Keratinocyte (primary cell): ENCODE results near the gene HBA2. TPM values are rescaled to one million over a fixed set of nuclear protein-coding genes. Genes with fewer than 3 reads are reported as not detected.
"Not testable (repeated sequence)": the region's sequence is repeated elsewhere in the genome, so short reads cannot be mapped to it uniquely, and the experiment has no call there.

ENCODE experiments used
- DNase-seq: peaks from one replicate; pipeline ENCODE4 v3.0.0-alpha.2; 2011; ENCODE audit warnings: low read depth, missing footprints, low spot score
- FAIRE-seq: peaks from 2 replicates; lab custom pipeline; 2011; peaks lifted over from hg19 to GRCh38; lab: Jason Lieb, UNC
- H2AFZ ChIP-seq: 2 replicates; pipeline ENCODE4 v1.6.0; 2012; ENCODE audit warnings: low read length, control low read depth, inconsistent platforms; ENCODE audit not compliant: control insufficient read depth
- H3K27ac ChIP-seq: 2 replicates; pipeline ENCODE4 v1.5.1; 2011; ENCODE audit warnings: low read length; ENCODE audit not compliant: control insufficient read depth, insufficient read depth
- H3K27me3 ChIP-seq: 3 replicates; pipeline ENCODE4 v1.6.0; 2011; ENCODE audit warnings: low read length; ENCODE audit not compliant: control insufficient read depth, insufficient read depth; ENCODE audit errors: extremely low read depth
- H3K36me3 ChIP-seq, 2 experiments: 2 replicates in 1 of 2; 3 replicates in 1 of 2; pipeline ENCODE4 v1.5.1; 2011; ENCODE audit warnings: low read length in 2 of 2, mild to moderate bottlenecking in 1 of 2; ENCODE audit not compliant: control insufficient read depth in 2 of 2, insufficient read depth in 2 of 2; ENCODE audit errors: extremely low read depth in 1 of 2
- H3K4me1 ChIP-seq: 3 replicates; pipeline ENCODE4 v1.5.1; 2011; ENCODE audit warnings: low read length; ENCODE audit not compliant: control insufficient read depth, insufficient read depth; ENCODE audit errors: extremely low read depth
- H3K4me2 ChIP-seq: 3 replicates; pipeline ENCODE4 v1.6.0; 2011; ENCODE audit warnings: low read depth, low read length; ENCODE audit not compliant: control insufficient read depth, insufficient read depth; ENCODE audit errors: extremely low read depth
- H3K4me3 ChIP-seq, 3 experiments: fragments of 200-600 bp in 1 of 3; sonication (generic) in 1 of 3; 2 replicates in 2 of 3; 3 replicates in 1 of 3; pipeline ENCODE4 v1.5.1; 2011 to 2016; ENCODE audit warnings: low read length in 3 of 3, mild to moderate bottlenecking in 3 of 3, control low read depth in 2 of 3, inconsistent platforms in 1 of 3, low read depth in 1 of 3, mixed read lengths in 1 of 3, mixed run types in 1 of 3, moderate library complexity in 1 of 3; ENCODE audit not compliant: control insufficient read depth in 2 of 3, insufficient read depth in 2 of 3; ENCODE audit errors: extremely low read depth in 1 of 3
- H3K79me2 ChIP-seq: 2 replicates; pipeline ENCODE4 v1.6.0; 2012; ENCODE audit warnings: low read length; ENCODE audit not compliant: control insufficient read depth, insufficient read depth
- H3K9ac ChIP-seq: 3 replicates; pipeline ENCODE4 v1.6.0; 2011; ENCODE audit warnings: low read length; ENCODE audit not compliant: control insufficient read depth, insufficient read depth; ENCODE audit errors: extremely low read depth
- H3K9me1 ChIP-seq: 3 replicates; pipeline ENCODE4 v1.6.0; 2011; ENCODE audit warnings: low read length; ENCODE audit not compliant: control insufficient read depth, insufficient read depth; ENCODE audit errors: extremely low read depth
- H3K9me3 ChIP-seq: 2 replicates; pipeline ENCODE4 v1.5.1; 2012; ENCODE audit warnings: low read depth, low read length; ENCODE audit not compliant: control insufficient read depth
- H4K20me1 ChIP-seq: 3 replicates; pipeline ENCODE4 v1.6.0; 2011; ENCODE audit warnings: low read length; ENCODE audit not compliant: control insufficient read depth, insufficient read depth; ENCODE audit errors: extremely low read depth
- CTCF ChIP-seq, 3 experiments: IDR thresholded peaks in 1 of 3; conservative IDR thresholded peaks in 1 of 3; optimal IDR thresholded peaks in 1 of 3; 2 replicates in 2 of 3; 3 replicates in 1 of 3; pipeline versions ENCODE3 to v1.5.1; 2011; ENCODE audit warnings: low read length in 3 of 3, mild to moderate bottlenecking in 3 of 3, moderate library complexity in 2 of 3, control low read depth in 1 of 3, inconsistent platforms in 1 of 3; ENCODE audit not compliant: insufficient read depth in 2 of 3; ENCODE audit errors: extremely low read depth in 1 of 3
- EZH2 ChIP-seq: IDR thresholded peaks from one replicate; pipeline ENCODE4 v1.6.1; 2012; ENCODE audit warnings: inconsistent platforms, mild to moderate bottlenecking, low read length, moderate library complexity
- dilution Hi-C: fragments of 300-500 bp; cut with MboI; formaldehyde crosslinking; loops from one replicate; pipeline ENCODE4 v1.7.0; 2020; ENCODE audit warnings: low sequenced_read_pairs; ENCODE audit not compliant: extremely low pct_ligation_motif_present
- polyA plus RNA-seq, 5 experiments: library from polyadenylated mRNA; depleted of rRNA in 3 of 5; stranded (reverse) in 3 of 5; stranded (forward) in 1 of 5; unstranded in 1 of 5; fragments of >200 nt; gene quantifications; 1 replicate in 1 of 5; 2 replicates in 3 of 5; 3 replicates in 1 of 5; pipeline versions ENCODE4 v1.2.1 to v1.2.3, GENCODE V29; 2011 to 2012; ENCODE audit warnings: missing spikeins in 2 of 5, low read depth in 1 of 5, low replicate concordance in 1 of 5

HBA2 gene
- polyA plus RNA-seq, 1 donor (not counting 4 experiments of a cell fraction or from before 2014, with no cell fraction given), result not detected

- FAIRE-seq (no peak), DNase-seq (no peak)
- Histone ChIP-seq H3K4me3 (no peak within 1 kb of the TSS), H3K4me1 (peaks cover 6% of the 10 kb centered on the region), H3K9me3 (no peaks in the 10 kb centered on the region), H3K79me2 (no peaks in the 10 kb centered on the region), H3K27ac (no peak within 1 kb of the TSS), H2AFZ (no peak within 1 kb of the TSS), H3K9me1 (no peaks in the 10 kb centered on the region), H3K36me3 (no peaks in the 10 kb centered on the region), H3K27me3 (peaks cover 19% of the 10 kb centered on the region), H4K20me1 (no peaks in the 10 kb centered on the region), H3K9ac (no peak within 1 kb of the TSS), H3K4me2 (no peak within 1 kb of the TSS)
- no peak for TF ChIP-seq EZH2
- no peak for TF ChIP-seq CTCF (optimal IDR thresholded peaks at IDR 0.05 in 1 of 3, IDR thresholded peaks at IDR 0.05 in 1 of 3, conservative IDR thresholded peaks at IDR 0.05 in 1 of 3; ENCODE audit: extremely low read depth in 1 of 3, insufficient read depth in 2 of 3, low read length in 3 of 3)
- dilution Hi-C loops, result no loop called here
Measured at GRCh38 chr16:152141-153128, 20.2 kb upstream of the HBA2 start, which contains the start of gene HBZ. Gene HBZ, plus strand, starts transcription at chr16:152644. Its CDS starts 266 bp downstream, at chr16:152910.

- H3K4me1 ChIP-seq, H3K36me3 ChIP-seq, dilution Hi-C loops, H3K27ac ChIP-seq, H3K9me1 ChIP-seq, H3K9me3 ChIP-seq, H3K79me2 ChIP-seq, H3K4me3 ChIP-seq, DNase-seq, H4K20me1 ChIP-seq, H2AFZ ChIP-seq, FAIRE-seq, H3K9ac ChIP-seq, H3K4me2 ChIP-seq: not testable (repeated sequence)
- peaks cover 19% of the 10 kb centered on the region for H3K27me3 ChIP-seq
Measured at GRCh38 chr16:153129-153521, 19.6 kb upstream of the HBA2 start.

GRCh38 chr16:153550-154216, 19.0 kb upstream of the HBA2 start:
- H3K27me3 ChIP-seq, result peaks cover 16% of the 10 kb centered on the region
- H3K4me2 ChIP-seq, H3K4me3 ChIP-seq, FAIRE-seq, dilution Hi-C loops, H3K9ac ChIP-seq, H3K27ac ChIP-seq, DNase-seq, H3K79me2 ChIP-seq, H3K36me3 ChIP-seq, H3K4me1 ChIP-seq, H3K9me3 ChIP-seq, H4K20me1 ChIP-seq, H3K9me1 ChIP-seq, H2AFZ ChIP-seq: not testable (repeated sequence)
